GM19395 (cell line): Measurements from ENCODE around the gene LTB4R.
"Not testable (repeated sequence)": the region's sequence is repeated elsewhere in the genome, so short reads cannot be mapped to it uniquely, and the experiment has no call there.

Experiments used
- ATAC-seq: cut with Tn5 transposase; IDR thresholded peaks from one replicate; pipeline ENCODE4 v1.9.1; 2021; ENCODE audit warnings: mild to moderate bottlenecking, moderate library complexity; ENCODE audit not compliant: unreplicated experiment

The LTB4R gene

GRCh38 chr14:24317141-24317928, 6.0 kb downstream of the LTB4R start:
- ATAC-seq, result no peak

- no peak for ATAC-seq
Measured at GRCh38 chr14:24321212-24321975, 10.1 kb downstream of the LTB4R start.

DNA sequence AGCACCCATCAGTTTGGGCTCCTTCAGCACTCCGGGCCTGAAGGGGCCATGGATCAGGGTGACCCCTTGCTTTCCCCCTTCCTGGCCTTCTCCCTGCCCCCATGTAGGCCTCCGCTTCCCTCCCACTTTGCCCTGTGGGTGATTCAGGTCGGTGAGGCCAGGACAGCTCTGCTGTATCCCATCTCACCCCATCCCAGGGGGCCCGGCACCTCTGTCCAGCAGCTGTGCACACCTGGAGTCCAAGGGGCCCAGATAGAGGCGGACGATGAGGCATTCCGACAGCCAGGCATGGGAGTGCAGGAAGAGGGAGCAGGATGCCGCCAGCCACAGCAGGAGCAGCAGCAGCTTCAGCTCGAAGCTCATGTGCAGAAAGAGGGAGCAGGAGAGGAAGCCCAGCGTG, 11.4 kb downstream of the LTB4R start:
- ATAC-seq, result no peak

GRCh38 chr14:24323341-24323740, 12.0 kb downstream of the LTB4R start:
- no peak for ATAC-seq

DNA sequence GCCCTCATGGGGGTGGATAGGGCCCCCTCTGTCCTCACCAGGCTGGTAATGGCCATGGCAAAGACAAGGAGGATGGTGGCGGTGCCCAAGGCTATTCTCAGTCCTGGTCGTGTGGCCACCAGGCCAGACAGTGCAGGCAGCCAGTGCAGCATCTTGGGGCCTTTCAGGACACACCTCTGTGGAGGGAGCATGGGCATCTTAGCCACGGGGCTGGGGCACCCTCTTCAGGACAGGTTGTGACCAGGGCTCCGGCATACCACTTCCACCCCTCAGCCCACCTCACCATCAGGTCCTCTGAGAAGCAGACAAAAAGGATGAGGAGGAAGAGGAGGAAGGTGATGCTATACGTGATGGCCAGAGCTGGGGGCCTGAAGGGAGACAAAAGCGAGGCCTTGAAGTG, 12.7 kb downstream of the LTB4R start:
- no peak for ATAC-seq

GRCh38 chr14:24325041-24325530, 13.8 kb downstream of the LTB4R start:
- no peak for ATAC-seq

DNA sequence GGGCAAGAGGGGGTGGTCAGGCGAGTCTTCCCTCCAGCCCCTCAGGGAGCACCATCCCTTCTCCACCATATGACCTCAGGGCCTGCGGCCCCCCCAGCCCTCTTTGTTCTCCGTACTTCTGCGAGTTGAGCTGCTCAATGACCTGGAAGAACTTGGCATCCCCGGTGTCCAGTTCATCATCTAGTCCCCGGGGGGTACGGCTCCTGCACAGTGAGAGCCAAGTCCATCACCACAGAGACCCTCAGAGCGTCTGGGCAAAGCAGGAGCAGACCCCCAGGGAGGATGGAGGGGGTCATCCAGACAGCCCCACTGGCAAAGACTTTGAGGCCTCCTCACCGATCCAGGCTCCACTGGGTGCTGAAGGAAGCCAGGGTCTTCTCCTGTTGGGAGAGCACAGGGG, 14.7 kb downstream of the LTB4R start:
- ATAC-seq, result no peak

- no peak for ATAC-seq
Measured at GRCh38 chr14:24327303-24327702, 16.0 kb downstream of the LTB4R start.

DNA sequence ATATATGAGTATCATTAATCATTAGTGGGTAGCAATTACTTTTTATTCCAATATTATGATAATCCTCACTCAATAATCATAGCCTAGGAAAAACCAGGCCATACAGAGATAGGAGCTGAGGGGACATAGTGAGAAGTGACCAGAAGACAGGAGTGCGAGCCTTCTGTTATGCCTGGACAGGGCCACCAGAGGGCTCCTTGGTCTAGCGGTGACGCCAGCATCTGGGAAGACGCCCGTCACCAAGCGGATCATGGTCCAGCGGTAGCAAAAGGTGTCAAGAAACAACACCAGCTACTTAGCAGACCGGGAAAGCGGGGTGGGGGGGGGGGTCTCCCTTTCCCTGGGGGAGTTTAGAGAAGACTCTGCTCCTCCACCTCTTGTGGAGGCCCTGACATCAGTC, 16.6 kb downstream of the LTB4R start:
- not testable (repeated sequence) for ATAC-seq

- ATAC-seq, result no peak
Measured at GRCh38 chr14:24329073-24329663, 17.9 kb downstream of the LTB4R start.

DNA sequence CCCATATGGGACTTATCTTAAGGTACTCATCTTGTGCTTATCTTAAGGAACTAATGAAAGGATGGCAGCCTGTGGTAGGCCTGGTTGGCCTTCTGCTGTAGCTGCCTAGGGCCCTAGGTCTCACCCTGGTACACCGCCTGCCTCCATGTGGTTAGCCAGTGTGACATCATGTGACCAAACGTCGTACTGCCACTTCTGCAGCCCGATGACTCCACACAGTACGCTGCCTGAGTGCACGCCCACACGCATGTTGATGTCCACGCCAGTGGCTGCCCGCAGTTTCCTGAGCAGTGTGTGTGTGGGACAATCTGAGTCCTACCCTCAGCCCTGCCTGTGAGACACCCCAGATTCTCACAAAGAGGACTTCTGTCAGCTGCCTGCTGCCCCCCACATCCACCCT, 18.4 kb downstream of the LTB4R start:
- no peak for ATAC-seq

DNA sequence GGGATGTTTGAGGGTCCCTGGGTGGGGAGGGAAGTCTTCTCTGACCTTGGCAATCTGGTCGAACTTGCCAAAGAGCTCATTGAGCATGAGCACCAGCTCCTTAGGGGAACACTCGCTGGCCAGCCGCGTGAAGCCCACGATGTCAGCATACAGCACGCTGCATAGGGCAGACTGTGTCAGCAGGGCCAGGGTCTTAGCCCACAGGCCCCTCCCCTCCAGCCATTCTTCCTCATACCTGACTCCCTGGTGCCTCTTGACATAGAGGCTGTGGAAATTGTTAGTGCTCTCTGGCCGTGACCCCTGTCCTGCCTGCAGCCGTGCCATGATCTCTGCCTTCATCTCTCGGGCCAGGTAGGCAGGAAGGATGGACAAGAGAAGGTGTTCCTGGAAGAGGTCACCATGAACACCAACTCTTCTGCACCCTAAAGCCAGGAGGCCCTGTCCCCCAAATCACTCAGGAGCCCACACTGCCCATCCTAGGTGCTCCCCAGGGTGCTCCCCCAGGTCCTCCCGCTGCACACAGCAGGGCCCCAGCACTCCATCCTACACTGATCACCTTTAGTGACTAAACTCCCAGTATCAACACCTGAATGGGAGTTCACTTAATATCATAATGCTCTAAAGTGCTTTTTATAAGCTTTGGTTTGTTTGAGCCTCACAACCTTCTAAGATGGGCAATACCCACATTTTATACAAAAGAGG, 19.8 kb downstream of the LTB4R start:
- no peak for ATAC-seq

- ATAC-seq, result no peak
Measured at GRCh38 chr14:24331731-24332267, 20.5 kb downstream of the LTB4R start.

DNA sequence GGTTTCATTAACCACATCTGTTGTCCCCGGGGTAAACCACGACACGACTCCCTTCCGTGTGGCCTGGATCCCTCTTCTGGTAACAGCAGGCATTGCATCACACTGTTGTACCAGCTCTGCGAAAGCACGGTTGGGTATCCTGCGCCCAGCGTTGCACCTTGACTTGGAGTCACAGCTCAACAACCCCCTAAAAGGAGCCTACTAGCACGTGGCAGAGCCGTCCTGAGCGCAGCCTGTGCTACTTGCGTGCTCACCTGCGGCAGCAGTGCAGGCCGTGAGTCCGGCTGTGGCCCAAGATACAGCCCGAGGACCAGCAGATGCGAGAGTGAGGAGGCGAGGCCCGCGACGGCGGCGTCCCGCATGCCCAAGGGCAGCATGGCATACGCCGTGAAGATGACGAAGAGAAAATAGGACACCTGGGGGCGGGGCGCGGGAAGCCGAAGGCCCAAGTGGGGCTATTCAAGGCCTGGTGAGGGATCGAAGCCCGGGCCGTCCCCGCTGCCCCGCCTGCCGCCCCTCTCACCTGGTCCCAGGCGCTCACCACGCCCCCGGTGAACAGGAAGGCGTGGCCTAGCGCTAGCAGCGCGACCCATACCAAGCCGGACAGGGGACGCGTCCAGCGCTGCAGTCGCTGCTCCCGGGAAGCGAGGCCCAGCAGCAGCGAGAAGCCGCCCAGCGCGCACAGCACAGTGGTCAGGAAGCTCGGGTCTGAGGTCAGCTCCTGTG, 21.1 kb downstream of the LTB4R start:
- ATAC-seq, result peak; percentile 88

DNA sequence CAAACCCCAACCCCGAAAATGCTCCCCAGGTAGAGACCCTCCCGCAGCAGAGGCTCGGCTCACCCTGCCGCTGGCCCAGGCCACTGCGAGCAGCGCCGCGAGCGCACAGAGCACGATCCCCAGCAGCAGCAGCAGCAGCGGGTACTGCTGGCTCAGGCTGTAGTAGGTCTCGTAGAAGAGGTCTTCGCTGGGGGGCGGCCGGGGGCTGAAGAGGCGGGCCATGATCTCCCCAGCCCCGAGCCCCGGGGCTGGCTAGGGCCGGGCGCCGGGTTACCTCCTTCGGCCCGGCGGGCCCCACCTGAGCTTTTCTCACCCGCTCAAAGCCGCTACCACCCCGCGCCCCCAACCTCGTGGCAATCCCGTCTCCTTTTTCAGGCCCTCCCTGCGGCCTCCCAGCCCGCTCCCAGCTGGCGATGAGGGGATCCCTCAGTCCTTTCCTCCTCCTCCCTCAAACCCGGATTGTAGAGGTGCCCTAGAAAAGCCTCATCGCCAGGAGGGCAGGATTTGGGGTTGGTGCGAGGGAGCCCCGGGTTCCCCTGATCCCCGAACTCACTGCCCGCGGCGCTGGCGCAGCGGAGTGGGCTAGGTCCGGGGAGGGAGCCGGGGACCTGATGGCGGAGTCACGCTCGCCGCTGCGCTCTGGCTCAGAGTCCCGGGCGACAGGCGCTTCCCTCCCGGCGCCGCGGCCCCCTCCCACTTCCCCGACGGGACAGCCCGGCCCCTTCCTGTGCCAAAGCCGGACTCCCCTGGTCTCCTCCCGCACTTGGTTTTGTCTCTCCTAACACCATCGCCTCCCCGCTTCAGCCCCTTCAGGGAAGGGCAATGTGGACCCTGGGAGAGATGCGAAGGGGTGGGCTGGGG, 23.4 kb downstream of the LTB4R start, which contains the start of gene ADCY4:
TSS of gene ADCY4 (minus strand) at position 641 of the 861 bp plus-strand sequence. CDS start at position 222, 419 bp downstream.
- no peak for ATAC-seq

DNA sequence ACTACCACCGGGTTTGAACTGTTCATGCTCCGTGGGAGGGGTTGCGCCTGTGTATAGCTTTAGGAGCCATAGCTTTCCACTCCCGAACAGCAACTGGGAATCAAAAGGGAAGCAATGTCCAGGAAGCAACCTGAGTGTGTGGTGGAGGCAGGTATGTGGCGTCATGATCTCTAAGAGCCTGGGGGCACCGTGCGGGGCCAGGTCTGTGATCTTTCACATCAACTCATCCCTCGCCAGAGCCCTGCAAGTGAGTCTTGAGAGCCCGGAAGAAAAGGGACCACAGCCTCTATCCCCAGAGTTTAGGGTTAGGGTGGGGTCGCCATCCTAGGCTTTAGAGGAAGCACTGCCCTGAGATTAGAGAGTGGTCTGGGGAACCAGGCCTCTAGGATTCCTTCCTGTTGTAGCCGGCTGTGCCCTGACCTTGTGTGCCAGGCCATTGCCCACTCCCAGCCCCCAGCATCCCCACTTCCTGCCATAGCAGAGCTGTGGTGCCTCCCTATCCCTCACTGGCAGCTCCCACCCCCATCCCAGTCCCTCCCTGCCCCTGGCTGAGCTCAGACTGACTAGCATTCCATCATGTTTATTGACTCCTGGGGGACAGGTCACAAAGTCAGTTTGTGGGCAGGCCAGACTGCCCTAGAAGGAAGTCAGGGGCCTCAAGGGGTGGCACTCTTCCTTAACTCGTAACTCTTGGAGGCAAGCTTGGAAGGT, 24.3 kb downstream of the LTB4R start:
- ATAC-seq, result no peak

GRCh38 chr14:24337144-24337823, 26.0 kb downstream of the LTB4R start:
- no peak for ATAC-seq

GRCh38 chr14:24337824-24338175, 26.5 kb downstream of the LTB4R start:
- no peak for ATAC-seq
